Activated CD4-positive, alpha-beta T cell treated with anti-CD3 and anti-CD28 coated beads for 24 hours (primary cell): ENCODE results near the gene APOBEC2.

Experiments
- DNase-seq, 2 donors: peaks; one replicate each; pipeline ENCODE4 v3.0.0-alpha.2; 2020; ENCODE audit warnings: low read depth in 2 of 2

The APOBEC2 gene

GRCh38 chr6:41059556-41059955, 6.6 kb downstream of the APOBEC2 start:
- DNase-seq = no peak

- DNase-seq = no peak
Observed at GRCh38 chr6:41061196-41061726, 8.3 kb downstream of the APOBEC2 start.

GRCh38 chr6:41062056-41062455, 9.1 kb downstream of the APOBEC2 start:
- DNase-seq = no peak

GRCh38 chr6:41063884-41064285, 10.9 kb downstream of the APOBEC2 start:
- DNase-seq = no peak

GRCh38 chr6:41064841-41065240, 11.8 kb downstream of the APOBEC2 start:
- no peak for DNase-seq

- no peak for DNase-seq
Observed at GRCh38 chr6:41065550-41066026, 12.6 kb downstream of the APOBEC2 start.

- peak; percentile 48 to 52 for DNase-seq
Observed at GRCh38 chr6:41066867-41067304, 13.9 kb downstream of the APOBEC2 start.

- DNase-seq = peak in 1 of 2 donors; percentile 54
Observed at GRCh38 chr6:41071501-41071922, 18.5 kb downstream of the APOBEC2 start.

GRCh38 chr6:41071923-41072835, 19.2 kb downstream of the APOBEC2 start, which contains the start of gene OARD1:
TSS of gene OARD1 (minus strand) at chr6:41072356. CDS start at chr6:41071634, 722 bp downstream.
- peak; percentile 99 to 100 for DNase-seq

GRCh38 chr6:41072836-41073202, 19.8 kb downstream of the APOBEC2 start, which contains the start of gene NFYA:
TSS of gene NFYA (plus strand) at chr6:41072974. CDS start at chr6:41079090, 6,116 bp downstream.
- peak in 1 of 2 donors; percentile 99 for DNase-seq

- peak; percentile 61 to 72 for DNase-seq
Observed at GRCh38 chr6:41073203-41073967, 20.4 kb downstream of the APOBEC2 start.

GRCh38 chr6:41073968-41074691, 21.1 kb downstream of the APOBEC2 start:
- no peak for DNase-seq

- no peak for DNase-seq
Observed at GRCh38 chr6:41074692-41075436, 21.9 kb downstream of the APOBEC2 start.

- no peak for DNase-seq
Observed at GRCh38 chr6:41075651-41076626, 22.9 kb downstream of the APOBEC2 start.

- no peak for DNase-seq
Observed at GRCh38 chr6:41077536-41077935, 24.5 kb downstream of the APOBEC2 start.

GRCh38 chr6:41078101-41078500, 25.1 kb downstream of the APOBEC2 start:
- no peak for DNase-seq

- no peak for DNase-seq
Observed at GRCh38 chr6:41079080-41079479, 26.1 kb downstream of the APOBEC2 start.

- no peak for DNase-seq
Observed at GRCh38 chr6:41080621-41081020, 27.6 kb downstream of the APOBEC2 start.

GRCh38 chr6:41083072-41083471, 30.1 kb downstream of the APOBEC2 start:
- DNase-seq = no peak
